HPDE6-E6E7 (cell line): ENCODE results near the gene C13orf46.

Experiments used
- DNase-seq: peaks from one replicate; pipeline ENCODE4 v3.0.0; 2011; ENCODE audit warnings: missing footprints; ENCODE audit errors: extremely low spot score

Gene C13orf46

DNA sequence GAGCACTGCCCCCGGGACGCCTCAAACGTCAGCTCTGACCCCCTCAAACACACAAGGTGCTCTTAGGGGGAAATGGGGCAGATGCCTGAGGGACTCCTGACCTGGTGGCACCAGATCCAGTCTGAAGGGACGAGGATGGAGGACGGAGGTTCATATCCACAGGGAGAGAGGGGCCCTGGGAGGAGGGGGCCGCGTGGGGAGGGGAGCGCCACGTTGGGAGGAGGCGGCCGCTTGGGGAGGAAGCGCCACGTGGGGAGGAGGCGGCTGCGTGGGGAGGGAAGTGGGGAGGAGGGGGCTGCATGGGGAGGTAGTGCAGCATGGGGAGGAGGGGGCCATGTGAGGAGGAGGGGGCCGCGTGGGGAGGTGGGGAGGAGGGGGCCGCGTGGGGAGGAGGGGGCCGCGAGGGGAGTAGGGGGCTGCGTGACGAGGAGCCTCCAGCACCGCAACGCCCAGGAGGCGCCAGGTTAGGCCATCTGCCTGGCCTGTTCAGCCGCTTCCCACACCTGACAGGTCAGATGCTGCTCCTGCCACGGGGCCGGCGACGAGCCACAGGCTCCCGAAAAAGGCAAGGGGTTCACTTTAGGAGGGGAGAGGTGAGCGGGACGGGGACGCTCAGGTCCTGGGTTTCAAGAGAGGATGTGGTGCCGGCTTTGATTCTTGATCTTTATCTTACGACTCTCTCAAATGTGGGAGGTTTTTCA is 36.7 kb upstream of the C13orf46 start:
- DNase-seq: no peak

DNA sequence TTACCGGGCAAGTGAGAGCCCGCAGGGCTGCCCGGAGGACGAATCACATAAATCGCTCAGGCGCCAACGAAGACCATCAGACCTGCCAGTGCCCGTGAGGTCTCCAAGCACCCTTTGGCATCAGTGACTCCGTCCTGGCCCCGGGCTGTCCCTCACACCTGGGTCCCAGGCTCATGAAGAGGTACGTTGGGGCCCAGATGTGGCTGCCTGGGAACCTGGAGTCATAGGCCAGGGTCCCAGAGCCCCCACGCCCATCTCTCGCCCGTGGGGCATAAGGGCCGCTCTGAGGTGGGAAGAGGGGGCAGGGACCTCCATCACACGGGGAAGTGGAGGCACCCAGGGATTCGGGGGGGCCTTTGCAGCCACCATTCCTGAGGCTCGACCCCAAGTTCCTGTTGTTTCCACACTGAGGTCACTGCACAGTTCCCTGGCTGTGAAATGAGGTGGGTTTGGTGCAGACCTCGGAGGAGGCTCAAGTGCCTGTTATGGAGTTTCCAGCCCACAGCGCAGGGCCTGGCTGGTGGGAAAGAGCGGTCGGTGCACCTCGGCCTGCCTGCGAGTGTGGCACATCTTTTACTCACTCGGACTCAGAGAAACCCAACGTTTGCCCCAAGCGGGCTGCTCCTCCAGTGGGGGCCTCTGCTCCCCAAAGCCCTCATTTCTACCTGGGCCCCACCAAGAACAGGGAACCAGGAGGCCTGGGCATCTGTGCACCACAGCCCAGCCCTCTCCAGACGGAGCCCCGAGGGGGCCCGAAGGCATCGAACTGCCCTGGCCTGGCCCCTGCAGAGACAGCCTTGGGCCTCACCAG is 35.9 kb upstream of the C13orf46 start:
- DNase-seq: no peak

DNA sequence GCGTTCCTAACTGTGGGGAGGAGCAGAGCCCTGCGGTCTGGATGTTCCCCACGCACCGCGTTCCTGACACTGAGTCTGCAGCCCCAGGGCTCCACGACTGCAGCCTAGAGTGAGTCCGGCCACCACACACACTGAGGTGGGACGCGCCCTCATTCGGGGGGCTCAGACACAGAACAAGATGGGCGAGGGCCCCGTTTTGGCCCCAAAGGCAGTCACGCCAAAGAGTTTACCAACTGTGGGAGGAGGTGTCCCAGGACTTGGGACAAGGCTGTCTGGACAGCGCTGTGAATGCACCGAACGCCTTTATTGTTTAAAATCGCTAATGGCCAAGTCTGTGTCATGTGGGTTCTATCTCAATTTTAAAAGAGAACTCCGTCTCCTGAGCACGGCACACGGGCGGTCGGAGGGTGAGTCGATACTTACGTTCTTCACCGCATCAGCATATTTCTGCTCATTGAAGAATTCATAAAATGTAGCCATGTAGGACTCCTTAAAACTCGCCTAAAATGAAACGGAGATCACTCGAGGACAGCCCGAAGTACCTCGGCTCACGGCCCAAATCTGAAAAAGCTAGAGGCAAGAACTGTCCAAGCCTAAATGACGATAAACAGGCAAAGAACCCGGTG is 35.2 kb upstream of the C13orf46 start:
- no peak for DNase-seq

DNA sequence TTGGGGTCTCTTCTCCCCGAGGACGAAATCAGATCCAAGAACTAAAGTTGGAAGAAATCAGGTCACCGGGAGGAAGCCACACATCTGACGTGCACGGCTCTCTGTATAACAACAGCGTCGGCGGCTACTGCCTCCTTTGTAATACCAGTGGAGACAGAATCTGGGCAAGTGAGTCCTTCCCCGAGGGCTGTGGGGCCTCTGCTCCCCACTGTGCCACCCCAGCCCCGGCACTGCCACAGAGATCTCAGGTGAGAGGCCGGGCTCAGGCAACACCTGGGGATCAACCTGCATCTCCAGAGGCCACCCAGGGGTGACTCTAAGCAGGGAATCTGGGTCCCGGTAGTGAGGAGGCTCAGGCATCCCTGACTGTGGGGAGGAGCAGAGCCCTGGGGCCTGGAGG is 33.7 kb upstream of the C13orf46 start:
- no peak for DNase-seq

DNA sequence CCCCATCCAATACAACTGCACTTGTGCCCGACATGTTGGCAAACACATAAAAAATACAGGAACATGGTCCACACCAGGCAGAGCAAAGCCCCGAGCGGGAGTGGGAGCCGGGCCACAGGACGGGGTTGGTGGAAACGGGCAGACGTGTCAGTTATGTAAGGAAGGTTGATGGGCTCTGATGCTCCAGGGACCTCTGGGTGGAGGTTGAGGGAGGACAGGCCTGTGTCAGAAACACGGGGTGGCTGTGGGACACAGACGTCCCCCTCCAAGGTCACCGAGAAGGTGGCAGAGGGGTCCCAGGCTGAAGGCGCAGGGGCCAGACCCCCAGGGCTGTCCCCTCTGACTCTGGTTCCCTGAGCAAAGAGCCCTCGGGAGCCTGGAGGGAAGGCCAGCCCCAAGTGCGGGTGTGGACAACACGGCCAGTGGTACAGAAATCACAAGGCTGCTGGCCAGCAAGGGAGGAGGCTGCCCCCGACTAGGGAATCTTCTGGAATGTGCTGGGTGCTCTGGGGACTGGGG is 31.4 kb upstream of the C13orf46 start:
- DNase-seq: no peak

DNA sequence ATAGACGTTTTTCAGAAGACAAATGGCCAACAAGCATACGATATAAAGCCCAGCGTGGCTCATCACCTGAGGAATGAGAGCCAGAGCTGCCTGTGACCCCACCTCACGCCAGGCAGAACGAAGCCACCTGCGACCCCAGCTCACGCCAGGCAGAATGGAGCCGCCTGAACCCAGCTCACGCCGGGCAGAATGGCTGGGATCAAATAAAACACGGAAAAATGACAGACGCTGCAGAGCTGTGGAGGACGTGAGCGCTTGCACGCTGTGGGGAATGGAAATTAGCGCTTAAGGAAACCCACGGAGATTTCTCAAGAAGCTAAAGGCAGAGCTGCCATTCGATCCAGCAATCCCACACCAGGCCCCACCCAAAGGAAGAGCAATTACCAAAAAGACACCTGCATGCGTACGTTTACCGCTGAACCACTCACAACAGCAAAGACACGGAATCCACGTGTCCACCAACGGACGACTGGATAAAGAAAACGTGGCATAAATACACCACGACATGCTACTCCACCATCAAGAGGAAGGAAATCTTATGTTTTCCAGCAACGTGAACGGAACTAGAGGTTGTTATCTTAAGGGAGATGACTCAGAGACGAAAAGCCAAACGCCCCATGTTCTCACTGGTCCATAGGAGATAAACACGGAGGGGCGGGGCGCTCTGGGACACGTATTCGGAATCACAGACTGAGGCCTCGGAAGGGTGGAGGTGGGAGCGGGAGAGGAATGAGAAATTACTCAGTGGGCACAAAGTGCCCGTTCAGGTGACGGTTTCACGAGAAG is 30.7 kb upstream of the C13orf46 start:
- no peak for DNase-seq

DNA sequence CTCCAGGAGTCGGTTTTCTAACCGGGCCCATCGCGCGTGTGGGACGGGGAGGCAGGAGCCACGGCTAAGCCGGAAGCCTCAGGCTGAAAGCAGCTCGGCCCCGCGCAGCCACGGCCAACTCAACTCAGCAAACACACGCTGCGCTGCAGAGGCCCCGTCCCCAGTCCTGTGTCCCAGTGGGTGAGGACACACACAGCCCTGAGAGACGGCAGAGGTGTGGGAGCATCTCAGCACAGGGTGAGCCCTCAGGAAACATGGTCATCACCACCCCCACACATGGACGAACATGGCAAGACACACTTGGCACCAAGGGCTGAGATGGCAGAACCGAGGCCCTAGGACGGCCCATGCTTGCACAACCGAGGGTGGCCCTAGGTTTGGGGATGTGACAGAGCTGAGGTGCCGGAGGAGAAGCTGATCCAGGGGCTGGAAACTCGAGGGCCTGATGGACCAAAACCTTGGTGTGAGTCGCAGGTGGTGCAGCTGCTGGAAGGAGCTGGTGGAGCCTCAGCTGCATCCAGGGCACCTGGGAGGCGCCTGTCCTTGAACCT is 29.0 kb upstream of the C13orf46 start:
- DNase-seq: no peak

DNA sequence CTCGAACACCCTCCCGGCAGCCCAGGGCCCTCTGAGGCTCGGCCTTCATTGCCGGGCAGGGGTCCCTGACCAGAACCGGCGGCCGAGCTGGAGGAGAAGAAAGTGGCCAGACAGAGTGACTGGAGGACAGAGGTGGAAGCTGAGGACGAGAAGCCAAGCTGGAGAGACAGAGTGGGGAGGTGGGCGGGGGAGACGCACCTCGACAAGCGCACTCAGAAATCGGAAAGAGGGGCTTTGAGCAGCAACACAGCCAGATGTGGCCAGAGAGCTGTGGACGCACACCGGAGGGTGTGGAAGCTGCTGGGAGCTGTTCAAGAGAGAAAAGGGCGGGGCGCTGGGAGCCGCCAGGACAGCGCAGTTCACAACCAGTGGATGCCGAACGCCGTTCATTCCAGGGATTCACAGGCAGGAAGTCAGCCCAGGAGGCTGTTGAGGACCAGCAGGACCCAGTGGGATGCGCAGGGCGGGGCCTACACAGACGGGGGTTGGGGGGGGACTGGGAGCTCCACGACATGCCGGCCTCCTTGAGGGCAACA is 28.2 kb upstream of the C13orf46 start:
- DNase-seq: no peak

DNA sequence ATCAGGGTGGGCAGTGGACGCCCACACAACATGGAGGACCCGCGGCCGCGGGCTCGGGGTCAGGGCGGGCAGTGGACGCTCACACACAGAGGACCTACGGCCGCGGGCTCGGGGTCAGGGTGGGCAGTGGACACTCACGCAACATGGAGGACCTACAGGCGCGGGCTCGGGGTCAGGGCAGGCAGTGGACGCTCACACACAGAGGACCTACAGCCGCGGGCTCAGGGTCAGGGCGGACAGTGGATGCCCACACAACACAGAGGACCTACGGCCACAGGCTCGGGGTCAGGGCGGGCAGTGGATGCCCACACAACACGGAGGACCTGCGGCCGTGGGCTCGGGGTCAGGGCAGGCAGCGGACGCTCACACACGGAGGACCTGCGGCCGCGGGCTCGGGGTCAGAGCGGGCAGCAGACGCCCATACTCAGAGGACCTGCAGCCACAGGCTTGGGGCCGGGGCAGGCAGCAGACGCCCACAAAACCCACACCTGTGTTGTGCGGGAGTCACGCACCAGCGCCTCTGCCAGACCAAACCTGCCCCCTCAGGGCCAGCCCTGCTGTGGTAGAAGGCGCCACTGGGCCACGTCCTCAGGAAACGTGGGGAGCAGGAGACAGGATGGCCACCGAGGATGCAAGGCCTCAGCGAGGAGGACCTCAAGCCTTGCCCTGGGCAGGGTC is 27.6 kb upstream of the C13orf46 start:
- DNase-seq: no peak

DNA sequence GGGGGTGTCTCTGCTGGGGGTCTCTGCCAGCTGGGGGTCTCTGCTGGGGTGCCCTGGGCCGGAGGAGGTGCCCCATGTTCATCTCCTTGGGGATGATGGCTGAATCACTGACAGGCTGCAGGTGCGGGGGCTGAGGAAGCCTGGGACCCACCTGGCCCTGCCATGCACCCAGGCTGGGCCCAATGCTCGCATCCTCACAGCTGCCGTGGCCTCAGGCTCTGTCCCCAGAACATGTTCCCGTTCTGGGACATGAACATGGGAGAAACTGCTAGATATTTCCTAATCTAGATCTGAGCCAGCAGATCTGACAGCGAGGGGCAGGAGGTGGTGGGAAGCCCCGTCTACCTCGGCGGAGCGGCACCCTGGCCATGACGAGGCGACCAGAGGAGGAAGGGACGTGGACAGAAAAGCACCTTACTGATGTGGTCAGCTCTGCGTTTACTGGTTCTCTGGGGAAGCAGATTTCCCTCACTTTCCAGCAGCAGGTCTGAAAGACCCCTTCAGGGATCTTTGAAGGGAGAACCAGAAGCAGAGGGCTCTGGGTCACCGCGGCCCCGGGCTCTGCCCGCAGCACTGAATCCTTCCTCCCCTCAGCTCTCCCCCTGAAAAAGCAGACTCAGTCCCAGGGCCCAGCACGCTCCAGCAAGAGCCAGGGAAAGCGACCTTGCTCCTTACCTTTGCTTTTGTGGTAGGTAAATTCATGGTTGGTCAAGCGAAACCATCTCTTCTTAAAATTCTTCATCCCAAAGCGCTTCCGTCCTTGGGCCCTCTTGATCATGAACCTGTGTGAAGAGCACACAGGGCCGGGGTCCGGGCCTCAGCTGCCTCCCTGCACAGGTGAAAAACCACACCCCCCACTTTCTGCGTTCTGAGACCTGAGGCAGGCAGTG is 26.5 kb upstream of the C13orf46 start:
- DNase-seq: no peak

DNA sequence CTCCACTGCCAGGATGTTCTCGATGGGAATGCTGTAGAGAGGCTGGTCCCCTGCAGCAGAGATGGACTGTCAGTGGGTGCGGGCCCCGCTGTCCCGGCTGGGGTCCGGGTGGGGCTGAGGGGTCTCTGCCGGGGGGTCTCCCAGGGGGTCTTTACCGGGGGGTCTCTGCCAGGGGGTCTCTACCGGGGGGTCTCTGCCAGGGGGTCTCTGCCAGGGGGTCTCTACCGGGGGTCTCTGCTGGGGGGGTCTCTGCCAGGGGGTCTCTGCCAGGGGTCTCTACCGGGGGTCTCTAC is 25.7 kb upstream of the C13orf46 start:
- no peak for DNase-seq

DNA sequence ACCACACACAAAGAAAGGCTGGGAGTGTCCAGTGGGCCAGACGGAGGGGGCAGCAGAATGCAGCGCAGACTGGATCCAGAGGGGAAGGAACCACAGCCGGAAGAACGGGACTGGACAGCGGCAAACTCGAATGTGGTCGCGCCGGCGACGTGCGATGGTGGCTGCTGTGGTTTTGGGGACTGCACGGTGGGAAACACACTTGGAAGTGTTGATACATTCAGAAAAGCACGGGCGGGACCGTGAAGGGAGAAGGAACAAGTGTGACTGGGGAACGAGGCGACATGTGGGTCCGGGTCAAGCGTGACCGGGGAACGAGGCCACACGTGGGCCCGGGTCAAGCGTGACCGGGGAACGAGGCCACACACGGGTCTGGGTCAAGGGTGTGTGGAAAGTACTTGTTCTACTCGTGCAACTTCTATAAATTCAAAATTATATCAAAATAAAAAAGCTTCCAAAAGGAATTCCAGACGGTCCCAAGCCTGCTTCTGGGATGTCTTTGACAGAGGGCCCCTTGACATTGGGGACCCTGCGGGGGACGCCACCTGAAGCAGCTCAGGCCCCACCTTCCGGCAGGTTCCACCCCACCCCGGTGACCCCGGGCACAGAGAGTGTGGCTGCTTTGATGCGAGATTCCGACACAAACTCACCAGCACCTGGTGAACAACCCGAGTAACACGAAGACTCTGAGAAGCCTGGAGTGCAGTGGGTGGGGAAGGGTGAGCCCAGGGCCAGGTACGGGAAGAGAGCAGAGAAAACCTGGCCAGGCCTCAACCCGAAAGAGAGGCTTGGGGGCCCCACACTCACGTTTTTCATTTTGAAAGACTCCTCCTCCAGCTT is 25.1 kb upstream of the C13orf46 start:
- DNase-seq: no peak

DNA sequence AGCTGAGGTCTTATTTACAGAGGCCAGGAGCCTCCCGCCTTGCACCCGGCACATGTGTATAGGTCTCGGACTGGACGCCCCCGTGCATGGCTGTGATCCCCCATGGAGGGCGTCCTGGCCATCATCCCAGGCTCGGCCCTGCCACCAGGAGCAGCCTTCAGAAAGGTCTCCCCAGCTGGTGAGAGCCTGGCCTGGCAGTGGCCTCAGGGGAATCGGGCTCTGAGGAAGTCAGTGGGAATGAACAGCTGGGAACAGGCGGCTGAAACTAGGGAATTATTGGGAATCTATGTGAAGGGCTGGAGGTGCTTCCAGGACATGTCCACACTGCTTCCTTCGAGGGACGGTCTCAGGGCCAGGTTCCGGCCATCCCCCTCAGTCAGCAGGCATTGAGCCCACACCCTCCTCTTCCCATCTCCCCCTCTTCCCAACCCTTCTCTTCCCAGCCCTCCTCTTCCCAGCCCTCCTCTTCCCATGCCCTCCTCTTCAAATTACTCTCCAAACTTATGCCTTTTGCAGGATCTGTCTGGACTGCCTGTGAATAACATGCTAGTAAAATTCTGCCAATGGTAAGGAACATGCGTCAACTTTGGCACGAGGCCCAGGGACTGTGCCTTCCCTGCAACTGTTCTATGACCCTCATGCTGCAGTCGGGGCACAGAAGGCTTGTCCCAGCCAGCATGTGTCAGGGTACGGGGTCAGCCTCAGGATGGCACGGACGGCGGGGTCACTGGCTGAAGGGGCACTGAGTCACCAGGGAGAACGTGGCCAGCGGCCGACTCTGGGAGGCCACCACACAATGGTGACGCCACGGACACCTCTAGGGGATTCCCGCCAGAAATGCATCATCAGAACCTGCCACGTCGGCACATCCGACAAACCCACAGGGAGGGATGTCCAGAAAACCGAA is 24.2 kb upstream of the C13orf46 start:
- no peak for DNase-seq

DNA sequence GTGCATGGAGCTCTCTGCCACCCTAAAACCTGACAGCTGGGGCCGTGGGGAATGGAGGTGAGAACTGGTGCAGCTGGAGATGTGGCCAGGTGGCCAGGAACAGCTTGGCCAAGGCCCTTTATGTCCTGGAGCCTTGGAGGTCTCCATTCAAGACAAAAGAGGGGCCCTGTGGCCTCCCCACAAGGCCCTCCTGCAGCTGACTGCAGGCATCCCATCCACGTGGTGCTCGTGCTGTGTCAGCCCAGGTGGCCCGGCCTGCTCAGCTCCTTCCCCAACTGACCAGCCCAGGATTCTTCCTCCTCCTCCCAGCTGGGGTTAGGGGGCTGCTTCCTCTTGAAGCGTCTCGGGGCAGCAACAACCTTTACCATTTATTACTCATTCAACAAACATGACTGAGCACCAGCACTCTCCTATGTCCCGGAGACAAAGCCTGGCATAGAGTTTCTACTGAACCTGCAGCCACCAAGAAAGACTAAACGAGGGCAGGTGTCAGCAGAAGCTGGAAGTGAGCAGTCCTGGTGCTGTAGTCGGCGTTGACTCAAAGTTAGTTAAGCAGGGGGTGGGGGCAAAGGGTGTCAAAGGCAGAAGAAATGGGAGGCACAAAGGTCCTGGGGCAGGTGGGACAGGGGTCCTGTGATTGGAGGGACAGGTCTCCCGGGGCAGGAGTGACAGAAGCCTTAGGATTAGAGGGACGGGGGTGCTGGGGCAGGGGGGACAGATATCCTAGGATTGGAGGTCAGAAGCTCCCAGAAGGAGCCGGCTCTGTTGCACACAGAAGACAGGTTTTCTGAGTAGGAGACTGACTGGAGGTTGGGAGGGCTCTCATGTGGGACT is 23.3 kb upstream of the C13orf46 start:
- no peak for DNase-seq

DNA sequence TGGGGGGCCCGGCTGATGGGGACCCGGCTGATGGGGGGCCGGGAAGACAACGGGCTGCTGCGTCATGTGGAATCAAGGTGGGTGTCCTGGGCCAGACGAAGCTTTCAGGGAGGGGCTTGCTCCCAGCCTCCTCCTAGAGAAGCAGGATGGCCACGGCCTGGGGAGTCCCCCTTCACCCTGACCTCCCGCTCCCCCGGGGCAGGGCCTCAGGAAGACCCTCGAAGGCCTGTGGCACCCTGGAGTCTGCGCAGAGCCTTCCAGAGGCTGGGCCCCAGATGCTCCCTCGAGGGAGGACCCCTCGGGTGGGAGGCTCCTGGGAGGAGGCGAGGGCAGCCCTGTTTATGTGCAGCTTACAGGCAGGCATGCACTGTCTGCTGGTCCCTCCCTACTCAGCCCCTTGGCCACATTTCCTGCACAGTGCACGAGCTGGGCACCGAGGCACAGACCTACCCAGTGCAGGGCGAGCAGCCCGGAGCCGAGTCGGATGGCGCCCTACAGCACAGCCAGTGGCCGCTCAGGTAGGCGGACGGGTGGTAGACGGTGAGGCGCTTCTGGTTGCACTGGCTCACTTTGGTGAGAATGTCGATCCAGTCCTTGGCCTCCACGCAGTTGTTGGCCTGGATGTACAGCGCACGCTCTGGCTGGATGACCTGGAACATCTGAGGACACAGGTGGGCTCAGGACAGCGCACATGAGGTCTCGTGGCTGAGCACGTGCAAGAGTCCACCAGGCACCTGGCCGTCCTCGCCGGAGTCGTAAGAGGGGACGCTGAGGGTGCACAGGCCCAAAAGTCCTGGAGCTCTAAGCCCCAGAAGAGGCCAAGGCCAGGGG is 22.4 kb upstream of the C13orf46 start:
- DNase-seq: no peak

DNA sequence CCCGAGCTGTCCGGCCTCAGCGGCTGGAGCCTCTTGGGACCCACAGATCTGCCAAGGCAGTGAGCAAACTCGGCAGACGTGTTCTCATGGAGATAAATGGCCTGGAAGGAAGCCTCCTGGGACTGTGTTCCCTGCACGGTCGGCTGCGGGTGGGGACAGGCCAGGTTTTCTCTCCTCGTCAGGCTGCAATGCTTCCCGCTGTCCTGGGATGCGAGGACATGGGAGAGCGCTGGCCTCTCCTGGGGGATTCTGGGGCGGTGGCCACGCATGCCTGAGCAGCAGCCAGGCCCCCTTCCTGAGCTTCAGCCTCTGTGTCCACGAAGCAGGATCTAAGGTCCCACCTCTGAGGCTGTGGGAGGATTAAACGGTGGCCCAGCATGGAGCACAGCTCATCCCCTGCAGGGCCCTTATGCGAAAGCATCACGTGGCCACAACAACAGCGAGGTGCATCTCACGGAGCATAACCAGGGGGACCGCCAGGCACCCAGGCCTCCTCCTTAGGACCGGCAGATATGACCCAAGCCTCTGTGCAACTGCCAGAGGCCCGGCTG is 21.2 kb upstream of the C13orf46 start:
- no peak for DNase-seq
